Activated CD8-positive, alpha-beta memory T cell treated with anti-CD3 and anti-CD28 coated beads, Interleukin-2, amount 50 U/mL, for 48 hours (primary cell): ENCODE data around the gene TPCN2.
"Not testable (repeated sequence)": the region's sequence is repeated elsewhere in the genome, so short reads cannot be mapped to it uniquely, and the experiment has no call there.

Experiments used
- DNase-seq: peaks from one replicate; pipeline ENCODE4 v3.0.0-alpha.2; 2020

Gene TPCN2

DNA sequence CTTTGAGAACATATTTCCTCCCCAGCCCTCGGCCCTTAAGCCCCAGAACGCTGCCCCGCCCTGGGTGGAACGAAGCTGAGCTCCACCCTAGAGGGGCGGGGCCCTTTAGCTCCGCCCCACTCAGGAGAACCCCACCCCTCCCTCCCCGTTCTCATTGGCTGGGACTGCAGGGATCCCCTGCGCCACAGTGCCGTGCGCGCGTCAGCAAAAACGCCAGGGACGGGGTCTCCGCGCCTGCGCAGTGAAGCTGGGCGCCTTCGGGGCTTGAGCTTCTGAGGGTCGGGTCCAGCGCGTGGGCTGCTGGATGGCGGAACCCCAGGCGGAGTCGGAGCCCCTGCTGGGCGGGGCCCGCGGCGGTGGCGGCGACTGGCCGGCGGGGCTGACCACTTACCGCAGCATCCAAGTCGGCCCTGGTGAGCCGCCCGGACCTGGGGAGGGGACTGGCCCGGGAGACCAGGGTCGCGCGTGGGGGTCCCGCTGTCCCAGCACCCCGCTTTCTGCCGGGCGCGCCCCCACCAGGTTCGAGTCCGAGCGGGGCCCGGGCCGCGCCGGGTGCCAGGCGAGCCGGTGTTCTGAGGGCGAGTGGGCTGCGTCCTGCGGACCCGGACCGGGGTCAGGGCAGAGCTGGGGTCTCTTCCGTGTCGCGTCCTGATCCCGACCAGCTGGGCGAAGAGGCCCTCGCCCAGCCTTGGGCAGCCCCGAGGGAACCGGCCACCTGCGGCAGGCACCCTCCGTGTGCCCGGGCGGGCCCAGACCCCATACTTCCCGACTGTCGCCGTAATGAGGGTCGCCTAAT lies at the start of gene TPCN2:
Gene TPCN2, plus strand, starts transcription at position 239 of the 796 bp plus-strand sequence. Its CDS starts 66 bp downstream, at position 305.
- DNase-seq: peak; percentile 94

DNA sequence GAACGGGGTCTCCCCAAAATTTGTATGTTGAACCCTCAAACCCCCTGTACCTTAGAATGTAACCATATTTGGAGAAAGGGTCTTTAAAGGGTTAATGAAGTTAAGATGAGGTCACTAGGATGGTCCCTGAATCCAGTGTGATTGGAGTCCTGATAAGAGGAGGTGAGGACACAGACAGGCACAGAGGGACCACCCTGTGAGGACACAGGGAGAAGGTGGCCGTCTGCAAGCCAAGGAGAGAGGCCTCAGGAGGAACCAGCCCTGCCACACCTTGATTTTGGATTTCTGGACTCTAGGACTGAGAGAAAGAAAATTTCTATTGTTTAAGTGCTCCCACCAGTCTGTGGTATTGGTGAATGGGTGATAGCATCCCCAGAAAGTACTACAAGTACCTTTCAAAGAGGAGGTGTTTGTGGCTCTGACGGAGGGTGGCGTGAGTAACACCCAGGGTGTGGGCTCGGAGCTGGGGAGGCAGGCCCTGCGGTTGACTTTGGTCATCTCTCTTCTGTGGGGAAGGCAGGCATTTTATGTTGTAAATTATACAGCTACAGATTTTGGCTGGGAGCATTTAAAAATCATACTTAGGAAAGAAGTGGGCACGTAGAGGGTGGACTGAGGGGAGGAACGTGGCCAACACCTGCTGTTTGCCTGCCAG lies 49.5 kb upstream of the TPCN2 start:
- no peak for DNase-seq

DNA sequence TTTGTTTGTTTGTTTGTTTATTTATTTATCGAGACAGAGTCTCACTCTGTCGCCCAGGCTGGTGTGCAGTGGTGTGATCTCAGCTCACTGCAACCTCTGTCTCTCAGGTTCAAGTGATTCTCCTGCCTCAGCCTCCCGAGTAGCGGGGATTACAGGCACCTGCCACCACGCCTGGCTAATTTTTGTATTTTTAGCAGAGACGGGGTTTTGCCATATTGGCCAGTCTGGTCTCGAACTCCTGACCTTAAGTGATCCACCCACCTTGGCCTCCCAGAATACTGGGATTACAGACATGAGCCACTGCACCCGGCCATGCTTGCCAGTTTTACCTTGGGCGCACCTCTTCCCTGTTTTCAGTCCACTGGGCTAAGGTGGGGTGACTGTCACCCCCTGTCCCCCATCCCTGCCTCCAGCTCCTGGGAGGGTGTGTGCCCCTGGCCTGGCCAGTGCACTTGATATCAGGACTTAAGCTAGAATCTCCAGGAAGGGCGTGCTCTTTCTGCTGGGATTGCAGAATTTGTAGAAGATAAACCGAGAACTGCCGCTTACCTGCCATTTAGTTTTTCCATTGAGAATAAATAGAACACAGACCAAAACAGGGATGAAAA lies 48.9 kb upstream of the TPCN2 start:
- DNase-seq: not testable (repeated sequence)

DNA sequence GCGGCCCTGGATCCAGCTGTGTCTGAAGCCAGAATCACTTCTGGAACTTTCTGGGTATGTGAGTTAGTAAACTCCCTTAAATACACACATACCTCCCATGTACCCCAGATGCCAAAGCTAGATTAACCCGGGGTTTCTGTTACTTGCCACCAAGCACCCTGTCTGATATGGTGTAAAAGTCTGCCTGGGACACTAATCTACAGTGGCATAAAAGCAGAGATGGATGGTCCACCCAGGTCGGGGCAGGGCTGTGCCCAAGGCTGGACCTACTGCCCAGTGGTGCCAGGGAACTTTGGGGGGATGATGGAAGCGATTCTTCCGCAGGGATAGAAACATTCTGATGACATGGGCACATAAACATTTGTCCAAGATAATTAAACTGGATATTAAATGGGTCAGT lies 48.3 kb upstream of the TPCN2 start:
- DNase-seq: no peak

DNA sequence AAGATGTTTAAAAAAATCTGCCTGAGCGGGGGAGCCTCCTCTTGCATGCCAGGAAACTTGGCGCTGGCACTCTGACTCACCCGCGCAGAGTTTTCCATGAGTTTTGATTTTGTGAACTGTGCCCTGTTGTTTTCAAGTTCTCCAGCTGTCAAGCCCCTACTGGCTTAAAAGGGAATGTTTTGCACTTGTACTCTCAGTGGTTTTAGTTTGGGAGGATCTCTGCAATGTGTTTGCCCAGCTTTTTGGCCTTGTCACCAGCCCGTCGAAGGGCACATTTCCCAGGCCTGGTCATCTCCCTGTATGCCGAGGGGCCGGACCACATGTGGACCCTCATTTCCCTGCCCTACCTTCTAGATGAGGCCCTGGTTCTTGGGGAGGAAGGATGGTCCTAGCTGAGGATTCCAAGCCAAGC lies 47.9 kb upstream of the TPCN2 start:
- no peak for DNase-seq

DNA sequence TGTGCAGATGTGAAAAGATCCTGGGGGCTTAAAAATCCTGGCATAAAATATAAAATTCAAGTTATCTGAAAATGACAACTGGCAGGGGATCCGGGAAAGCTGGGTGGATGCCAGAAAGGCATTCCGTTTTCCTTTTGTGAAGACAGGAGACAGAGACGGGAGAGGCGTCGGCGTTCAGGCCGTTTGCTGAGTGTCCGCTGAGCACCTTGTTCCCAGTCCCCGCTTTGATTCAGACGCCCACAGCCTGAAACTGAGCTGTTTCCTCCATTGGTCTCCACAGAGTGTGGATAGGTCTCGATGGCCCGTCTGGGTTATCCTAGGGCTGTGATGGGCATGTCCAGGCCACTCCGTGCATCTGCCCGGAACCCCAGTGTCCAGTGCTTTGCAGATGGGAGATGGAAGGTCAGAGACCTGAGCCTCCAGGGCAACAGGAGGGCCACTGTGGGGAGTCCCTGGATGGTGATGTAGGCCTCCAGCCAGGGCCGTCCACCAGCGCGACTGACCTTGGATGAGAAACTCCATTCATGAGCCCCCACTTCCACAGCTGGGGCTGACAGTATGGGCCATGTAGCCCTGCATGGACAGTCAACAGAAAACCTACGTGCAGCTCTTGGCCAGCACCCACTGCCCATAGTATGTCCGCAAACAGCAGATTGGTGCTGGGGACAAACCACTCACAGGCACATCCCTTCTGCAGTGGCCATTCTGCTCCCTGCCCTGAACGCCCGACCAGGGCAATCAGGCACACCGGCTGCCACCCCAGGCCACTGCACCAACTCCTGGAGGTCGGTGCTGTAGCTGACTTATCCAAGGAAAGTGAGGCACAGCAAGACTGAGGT lies 47.3 kb upstream of the TPCN2 start:
- DNase-seq: no peak

DNA sequence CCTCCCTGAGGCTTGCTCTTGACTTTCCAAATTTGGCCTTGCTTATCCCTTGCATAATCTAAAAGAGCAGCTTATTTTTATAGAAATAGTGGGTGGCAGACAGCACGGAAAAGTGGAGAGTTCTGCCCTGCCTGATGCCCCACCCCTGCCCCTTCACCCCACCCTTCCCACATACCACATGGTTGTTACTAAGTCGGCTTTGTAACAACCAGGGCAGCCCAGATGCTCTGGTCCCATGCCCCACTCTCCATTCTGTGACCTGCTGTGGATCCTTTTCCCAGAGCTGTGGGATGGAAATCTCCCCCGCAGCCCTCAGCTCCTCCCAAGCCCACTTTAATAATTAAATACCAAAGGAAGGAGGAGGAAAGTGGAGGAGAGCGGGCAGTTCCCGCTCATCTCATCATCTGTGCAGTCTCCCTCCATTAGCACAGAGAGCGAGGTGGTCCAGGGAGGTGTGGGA lies 46.6 kb upstream of the TPCN2 start:
- DNase-seq: no peak

DNA sequence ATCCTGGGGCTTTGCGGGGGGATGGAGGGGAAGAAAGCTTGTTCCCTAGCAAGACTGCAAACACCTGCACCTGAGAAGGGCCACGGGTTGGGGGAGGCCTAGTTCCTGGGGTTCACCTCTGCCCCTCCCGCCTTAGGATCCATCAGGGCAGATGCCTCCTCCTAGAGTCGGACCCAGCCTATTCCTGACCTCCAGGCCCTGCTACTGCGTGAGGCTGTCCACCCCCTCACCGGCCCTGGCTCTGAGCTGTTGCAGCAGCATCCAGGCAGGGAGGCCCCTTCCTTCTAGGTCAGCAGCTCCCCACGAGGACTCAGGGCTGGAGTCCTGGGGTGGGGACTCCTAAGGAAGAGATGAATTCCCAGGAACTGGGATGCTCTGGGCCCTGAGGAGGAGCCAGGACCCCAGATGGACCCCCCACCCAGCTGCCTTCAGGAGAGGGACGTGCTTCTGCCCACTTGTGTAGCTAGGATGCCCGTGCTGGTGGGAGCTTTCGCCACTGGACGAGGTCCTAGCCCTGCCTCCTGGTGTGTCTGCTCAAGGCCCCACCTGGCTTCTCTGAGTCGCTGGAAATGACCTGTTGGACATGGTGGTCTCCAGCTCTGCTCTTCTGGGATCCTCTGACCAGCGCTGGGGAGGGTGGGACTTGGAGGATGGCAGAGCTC lies 46.0 kb upstream of the TPCN2 start:
- no peak for DNase-seq

DNA sequence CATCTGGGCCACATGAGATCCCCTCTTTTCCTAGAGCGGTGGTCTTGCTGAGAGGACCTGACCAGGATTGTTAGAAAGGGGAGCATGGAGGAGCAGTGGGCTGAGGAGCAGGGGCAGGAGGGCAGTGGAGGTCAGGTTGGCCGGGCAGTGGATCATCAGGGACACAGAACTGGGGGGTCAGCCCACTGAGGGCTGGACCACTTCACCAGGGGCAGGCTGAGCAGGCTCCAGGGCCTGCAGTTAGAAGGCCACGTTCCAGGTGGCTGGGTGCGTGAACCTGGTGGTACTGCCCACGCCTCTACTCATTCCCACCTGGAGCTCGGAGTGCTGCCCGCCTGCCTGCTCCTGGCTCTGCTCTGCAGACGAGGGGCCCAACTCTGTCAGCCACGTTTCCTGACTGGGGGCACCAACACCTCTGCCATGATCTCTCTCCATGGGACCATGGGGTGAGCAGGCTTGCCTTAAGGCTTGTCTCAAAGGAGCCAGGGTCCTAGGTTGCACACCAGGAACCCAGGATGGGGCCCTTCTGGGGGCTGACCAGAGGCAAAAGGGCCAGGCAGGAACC lies 45.3 kb upstream of the TPCN2 start:
- DNase-seq: no peak

DNA sequence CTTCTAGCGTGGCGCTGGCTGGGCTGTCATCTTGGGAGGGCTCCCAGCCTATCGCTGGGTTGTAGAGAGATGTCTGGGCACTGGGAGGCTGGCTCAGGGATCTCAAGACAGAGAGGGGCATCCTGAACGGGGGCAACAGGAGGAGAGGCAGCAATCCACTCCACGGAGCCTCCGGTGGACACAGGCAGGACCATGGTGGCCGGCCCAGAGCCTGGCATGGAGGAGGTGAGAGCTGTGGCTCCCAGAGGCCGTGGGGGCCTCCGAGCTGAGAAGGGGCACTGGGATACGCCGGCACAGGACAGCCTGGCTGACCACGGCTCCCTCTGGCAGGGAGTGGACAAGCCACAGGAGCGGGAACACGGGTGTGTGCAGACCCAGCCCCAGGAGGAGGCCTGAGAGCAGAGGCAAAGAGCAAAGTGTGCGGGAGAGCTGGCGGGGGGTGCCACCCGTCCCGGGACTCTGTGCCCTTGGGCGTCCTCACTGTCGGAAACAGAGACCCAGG lies 44.8 kb upstream of the TPCN2 start:
- no peak for DNase-seq

DNA sequence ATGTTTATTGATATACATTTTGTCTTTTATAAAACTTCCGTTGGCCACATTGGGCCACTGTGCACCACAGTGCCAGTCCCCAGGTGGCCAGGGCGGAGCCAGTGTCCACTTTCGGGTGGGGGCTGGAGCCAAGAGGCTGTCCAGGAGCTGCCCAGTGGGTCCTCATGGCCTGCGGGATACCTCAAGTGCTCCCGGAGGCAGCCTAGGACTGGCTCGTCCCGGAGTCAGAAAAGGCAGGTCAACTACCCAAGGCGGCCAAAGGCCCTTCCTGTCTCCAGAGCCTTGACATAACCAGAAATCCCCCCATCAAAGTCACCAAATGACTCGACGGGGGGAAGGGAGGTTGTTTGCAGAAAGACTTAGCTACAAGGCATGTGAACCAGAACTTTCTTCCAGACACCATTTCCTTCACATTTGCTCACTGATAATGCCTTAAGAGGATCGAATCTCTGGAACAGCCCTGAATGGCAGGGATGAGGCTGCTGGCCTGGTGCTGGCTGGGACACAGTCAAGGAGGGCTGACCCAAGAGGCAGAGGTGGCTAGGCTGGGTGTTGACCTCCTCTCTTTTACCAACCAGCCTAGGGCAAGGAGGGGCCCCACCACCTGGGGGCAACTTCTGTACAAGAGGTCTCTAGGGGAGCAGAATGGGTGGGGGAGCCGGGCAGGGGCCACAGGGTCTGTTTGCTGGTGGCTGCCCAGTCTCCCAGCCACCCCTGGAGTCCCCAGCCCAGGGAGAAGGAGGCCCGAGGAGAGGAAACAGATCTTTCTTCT lies 44.1 kb upstream of the TPCN2 start:
- no peak for DNase-seq

DNA sequence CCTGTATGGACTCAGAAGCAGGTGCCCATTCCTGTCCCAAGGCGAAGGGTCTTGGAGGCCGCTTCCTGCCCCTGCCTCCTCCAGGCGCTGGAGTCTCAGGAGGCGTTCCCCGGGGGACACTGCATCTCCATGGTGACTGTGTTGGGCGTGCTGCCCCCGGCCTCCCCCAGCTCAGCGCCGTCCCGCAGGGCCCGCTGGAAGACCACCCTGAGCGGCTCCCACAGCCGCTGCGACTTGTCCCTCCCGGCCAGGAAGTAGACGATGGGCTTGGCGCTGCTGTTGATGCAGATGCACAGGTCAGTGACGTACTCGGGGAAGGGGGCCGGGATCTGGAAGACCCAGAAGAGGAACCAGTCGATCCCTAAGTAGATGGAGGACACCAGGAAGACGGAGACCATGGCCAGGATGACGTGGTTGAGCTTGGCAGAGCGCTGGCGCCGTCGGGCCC lies 43.5 kb upstream of the TPCN2 start:
- DNase-seq: no peak

DNA sequence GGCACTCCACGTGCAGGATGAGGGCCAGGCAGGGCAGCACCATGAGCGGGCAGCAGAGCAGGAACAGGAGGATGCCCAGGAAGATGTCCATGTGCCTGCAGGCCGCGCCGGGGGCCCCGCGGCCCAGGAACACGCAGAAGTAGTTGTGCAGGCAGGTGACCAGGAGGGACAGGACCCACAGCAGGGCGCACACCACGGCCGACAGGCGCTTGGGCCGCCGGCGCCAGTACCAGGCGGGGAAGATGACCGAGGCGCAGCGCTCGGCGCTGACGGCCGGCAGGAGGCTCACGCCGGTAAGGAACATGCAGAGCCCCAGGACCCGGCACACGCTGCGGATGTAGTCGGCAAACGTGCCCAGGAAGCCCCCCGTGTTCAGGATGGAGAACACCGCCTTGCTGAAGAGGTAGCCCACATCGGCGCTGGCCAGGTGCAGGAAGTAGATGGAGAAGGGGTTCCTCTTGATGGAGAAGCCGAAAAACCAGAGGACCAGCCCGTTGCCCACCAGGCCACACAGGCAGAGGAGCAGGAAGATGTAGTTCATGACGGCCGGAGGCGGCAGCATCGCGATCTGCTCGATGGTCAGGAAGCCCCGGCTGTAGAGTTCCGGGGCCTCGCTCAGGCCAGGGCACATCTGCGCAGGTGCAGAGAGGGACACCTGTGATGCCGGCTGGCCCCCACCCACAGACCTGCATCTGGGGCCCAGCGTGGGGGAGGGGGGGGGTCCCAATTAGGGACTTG lies 42.9 kb upstream of the TPCN2 start:
- no peak for DNase-seq

DNA sequence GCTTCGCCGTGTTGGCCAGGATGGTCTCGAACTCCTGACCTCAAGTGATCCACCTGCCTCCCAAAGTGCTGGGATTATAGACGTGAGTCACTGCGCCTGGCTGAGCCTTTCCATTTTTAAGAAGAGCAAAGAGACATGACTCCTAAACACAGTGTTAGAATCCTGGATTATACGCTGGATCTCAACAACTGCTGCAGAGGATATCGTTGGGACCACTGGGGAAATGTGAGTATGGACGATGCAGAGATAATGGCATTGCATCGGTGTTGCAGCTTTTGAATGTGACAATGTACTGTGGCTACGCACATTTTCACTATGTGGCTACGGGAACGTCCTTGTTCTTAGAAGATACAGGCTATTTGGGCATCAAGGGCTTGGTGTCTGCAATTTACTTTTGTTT lies 41.9 kb upstream of the TPCN2 start:
- DNase-seq: no peak

DNA sequence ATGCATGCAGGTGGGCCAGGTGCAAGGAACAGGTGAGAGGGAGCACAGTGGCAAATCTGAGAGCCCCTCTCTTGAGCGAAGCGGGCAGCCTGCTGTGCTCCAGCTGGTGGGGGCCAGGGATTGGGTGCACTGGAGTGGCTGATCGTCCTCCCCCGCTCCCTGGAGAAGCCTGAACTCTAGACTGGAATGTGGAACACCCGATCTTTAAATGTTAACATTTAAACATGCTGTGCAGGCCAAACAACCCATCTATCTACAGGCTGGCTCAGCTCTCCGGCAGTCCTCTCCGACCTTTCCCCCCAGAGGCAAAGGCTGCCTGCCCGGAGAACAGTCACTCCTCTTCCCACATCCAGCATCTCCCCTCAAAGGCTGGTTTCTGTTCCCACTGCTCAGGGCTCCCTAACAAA lies 40.8 kb upstream of the TPCN2 start:
- no peak for DNase-seq

DNA sequence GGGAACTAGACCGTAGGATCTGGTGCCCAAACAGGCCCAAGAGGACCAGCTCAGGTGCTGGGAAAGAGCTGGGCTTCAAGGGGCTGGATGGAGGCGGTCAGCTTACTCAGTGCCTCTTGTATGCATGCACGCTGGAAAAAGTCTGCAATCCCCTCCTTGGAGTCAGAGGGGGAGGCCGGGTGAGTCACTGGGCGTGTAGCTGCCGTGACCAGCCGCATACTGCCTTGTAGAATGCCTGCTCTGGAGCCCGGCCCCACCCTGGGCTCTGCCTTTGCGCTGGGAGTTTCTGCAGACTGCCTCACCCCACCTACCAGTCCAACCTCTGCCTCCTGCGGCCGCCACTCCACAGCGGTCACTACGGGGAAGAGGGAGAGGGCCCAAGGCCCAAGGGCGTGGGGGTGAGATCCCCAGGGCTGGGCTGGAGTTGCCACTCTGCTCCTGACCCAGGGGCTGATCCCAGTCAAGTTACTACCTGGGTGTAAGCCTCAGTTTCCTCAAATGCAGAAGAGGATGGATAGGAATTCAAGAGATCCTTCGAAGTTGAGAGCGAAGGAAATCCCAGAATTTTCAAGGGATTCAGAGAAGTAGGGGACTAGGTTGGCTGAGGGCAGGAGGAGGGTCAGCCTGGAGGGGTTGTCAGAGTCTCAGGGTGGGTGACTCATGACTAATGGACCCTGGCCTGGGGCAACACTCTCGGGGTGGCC lies 39.8 kb upstream of the TPCN2 start:
- DNase-seq: no peak

DNA sequence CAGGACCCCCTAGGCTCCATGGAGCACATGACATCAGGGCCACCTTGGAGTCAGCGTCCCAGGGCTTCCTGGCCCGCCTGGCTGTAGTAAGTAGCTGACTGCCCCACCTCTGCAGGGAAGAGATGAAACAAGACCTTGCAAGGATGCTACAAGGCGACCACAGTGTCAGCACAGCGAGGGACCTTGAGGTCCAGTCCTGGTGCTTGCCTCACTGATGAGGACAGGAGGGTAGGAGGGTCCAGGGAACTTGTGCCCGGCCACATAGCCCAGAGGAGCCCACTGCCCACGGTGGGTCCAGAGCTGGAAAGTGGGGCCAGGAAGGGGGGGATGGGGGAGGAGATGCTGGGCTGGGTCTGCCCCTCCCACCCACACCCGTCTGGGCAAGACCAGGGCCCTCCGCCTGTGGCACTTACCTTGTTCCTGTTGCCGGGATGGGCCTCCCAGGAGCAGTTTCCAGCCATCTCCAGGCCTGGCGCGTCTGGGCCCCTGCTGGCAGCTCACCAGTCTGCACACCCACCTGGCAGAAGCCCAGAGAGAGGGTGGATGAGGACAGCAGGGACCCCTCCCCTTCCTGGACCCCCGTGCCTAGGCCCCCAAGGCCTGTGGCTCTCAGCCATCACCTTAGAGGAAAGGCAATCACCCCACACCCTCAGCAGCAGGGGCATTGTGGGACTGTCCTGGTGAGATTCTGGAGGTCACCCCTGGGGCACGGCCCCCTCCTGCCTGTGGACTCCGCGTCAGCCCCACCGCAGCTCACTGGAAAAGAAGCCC lies 39.1 kb upstream of the TPCN2 start:
- DNase-seq: no peak

DNA sequence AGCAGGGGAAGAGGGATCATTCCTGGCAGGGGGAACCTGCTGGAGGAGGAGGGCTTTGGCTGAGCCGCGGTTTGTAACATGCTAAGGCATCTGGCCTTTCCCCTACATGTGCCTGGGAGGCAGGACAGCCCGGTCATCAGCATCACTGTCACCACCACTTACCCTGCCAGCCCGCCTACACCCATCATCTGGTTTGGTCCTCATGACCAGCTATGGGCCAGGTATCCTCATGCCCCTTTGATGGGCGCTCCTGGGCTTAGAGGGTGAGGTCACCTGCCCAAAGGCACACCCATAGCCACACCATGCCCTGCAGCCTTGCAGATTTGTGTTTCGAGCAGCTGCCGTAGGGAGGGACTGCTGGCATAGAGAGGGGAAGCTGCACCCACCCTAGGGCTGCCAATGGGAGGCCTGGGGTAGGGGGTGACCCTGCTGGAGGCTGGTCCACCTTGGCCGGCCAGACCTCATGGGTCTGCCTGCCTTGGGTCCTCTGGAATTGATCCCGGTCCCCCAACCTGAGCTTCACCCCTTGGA lies 38.3 kb upstream of the TPCN2 start:
- no peak for DNase-seq
